ENCODE measurements around the gene IYD.

- TF ChIP-seq EZH2 (IDR thresholded peaks at IDR 0.05; ENCODE audit: insufficient read depth, poor library complexity, severe bottlenecking) (no peak), EZH2phosphoT487 (IDR thresholded peaks at IDR 0.05; ENCODE audit: insufficient read depth, low read depth) (no peak)
Measured at GRCh38 chr6:150352321-150353296, 16.2 kb upstream of the IYD start.
